Measurements from ENCODE around the gene PEPD.

PEPD gene

DNA sequence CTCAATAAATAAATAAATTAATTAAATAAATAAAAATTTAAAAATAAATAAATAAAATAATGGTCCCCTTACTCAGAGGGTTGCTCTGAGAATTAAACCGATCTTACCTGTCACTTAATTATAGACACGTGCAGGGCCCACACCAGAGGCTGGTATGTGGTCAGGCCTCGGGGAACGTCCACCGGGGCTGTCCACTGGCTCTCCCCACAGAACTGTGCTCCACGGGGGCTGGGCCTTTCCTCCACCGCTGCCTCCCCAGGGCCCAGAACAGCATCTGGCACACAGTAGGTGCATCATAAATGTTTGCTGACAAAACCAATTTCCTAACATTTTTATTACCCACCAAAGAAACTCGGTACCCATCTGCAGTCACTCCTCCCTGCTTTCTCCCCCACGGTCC is 78.9 kb downstream of the PEPD start:
- Histone ChIP-seq H3K79me1 (replicated peaks; ENCODE audit: low read length, poor library complexity, severe bottlenecking) (peaks cover 3% of the 10 kb centered on the region), H4K91ac (ENCODE audit: low read length) (no peak overlapping the region), H3K36me3 (ENCODE audit: control insufficient read depth in 1 of 2, insufficient read depth in 2 of 2, low read depth in 1 of 2, low read length in 2 of 2) (peaks cover 7 to 28% of the 10 kb centered on the region in 2 experiments), H3K23ac (ENCODE audit: low read length in 2 of 2) (no peak overlapping the region), H3K4ac (ENCODE audit: low read depth in 1 of 2, low read length in 2 of 2) (no peak overlapping the region), H2BK120ac (ENCODE audit: low read depth, low read length) (no peak overlapping the region), H3K9me3 (ENCODE audit: control insufficient read depth, low read length) (no peaks in the 10 kb centered on the region), H2BK12ac (ENCODE audit: low read length in 2 of 2) (no peak overlapping the region), H3K4me2 (ENCODE audit: low read length, poor library complexity, severe bottlenecking) (no peak overlapping the region), H3K18ac (ENCODE audit: low read depth in 1 of 2, low read length in 2 of 2) (no peak overlapping the region), H3K14ac (ENCODE audit: low read length in 2 of 2) (no peak overlapping the region), H2BK5ac (ENCODE audit: low read depth, low read length, poor library complexity, severe bottlenecking) (no peak overlapping the region), H3K4me3 (ENCODE audit: insufficient read depth in 1 of 2, low read depth in 1 of 2, low read length in 2 of 2) (no peak overlapping the region), H2BK15ac (ENCODE audit: low read depth, poor library complexity, severe bottlenecking) (no peak overlapping the region), H2AFZ (ENCODE audit: low read depth, low read length) (no peak overlapping the region), H3K27me3 (ENCODE audit: control insufficient read depth in 1 of 2, insufficient read depth in 1 of 2, low read length in 2 of 2) (no peaks in the 10 kb centered on the region), H4K8ac (ENCODE audit: low read length) (no peak overlapping the region), H2AK5ac (ENCODE audit: low read length, severe bottlenecking) (no peak overlapping the region), H3K9ac (ENCODE audit: low read length) (no peak overlapping the region), H3K27ac (ENCODE audit: low read length, poor library complexity, severe bottlenecking) (no peak overlapping the region), H3K4me1 (ENCODE audit: control insufficient read depth, insufficient read depth, low read depth, low read length) (peaks cover 5% of the 10 kb centered on the region)
- no peak for DNase-seq
- 98% methylated on average over 9 of the region's 9 CpGs for WGBS

DNA sequence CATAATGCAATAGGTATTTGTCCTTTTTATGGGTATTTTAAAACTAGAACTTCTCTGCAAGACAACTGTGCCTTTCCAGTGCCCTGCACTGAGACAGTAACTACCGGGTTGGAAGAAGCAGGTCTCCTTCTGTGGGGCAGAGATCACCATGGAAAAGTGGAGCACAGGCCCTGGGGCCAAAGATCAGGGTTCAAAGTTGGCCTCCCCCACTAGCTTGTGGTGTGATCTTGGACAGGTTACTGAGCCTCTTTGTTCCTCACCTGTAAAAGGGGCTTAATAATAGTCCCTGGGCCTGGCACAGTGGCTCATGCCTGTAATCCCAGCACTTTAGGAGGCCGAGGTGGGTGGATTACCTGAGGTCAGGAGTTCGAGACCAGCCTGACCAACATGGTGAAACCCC is 79.8 kb downstream of the PEPD start:
- no peak for DNase-seq
- Histone ChIP-seq H3K14ac (ENCODE audit: low read length in 2 of 2) (no peak overlapping the region), H3K79me1 (replicated peaks; ENCODE audit: low read length, poor library complexity, severe bottlenecking) (peaks cover 3% of the 10 kb centered on the region), H3K23ac (ENCODE audit: low read length in 2 of 2) (no peak overlapping the region), H3K18ac (ENCODE audit: low read depth in 1 of 2, low read length in 2 of 2) (no peak overlapping the region), H2BK12ac (ENCODE audit: low read length in 2 of 2) (no peak overlapping the region), H3K36me3 (ENCODE audit: control insufficient read depth in 1 of 2, insufficient read depth in 2 of 2, low read depth in 1 of 2, low read length in 2 of 2) (peaks cover 7 to 21% of the 10 kb centered on the region in 2 experiments), H3K4me3 (ENCODE audit: insufficient read depth in 1 of 2, low read depth in 1 of 2, low read length in 2 of 2) (no peak overlapping the region), H2BK5ac (ENCODE audit: low read depth, low read length, poor library complexity, severe bottlenecking) (no peak overlapping the region), H2AFZ (ENCODE audit: low read depth, low read length) (no peak overlapping the region), H3K27me3 (ENCODE audit: control insufficient read depth in 1 of 2, insufficient read depth in 1 of 2, low read length in 2 of 2) (no peaks in the 10 kb centered on the region), H3K4ac (ENCODE audit: low read depth in 1 of 2, low read length in 2 of 2) (no peak overlapping the region), H3K9ac (ENCODE audit: low read length) (no peak overlapping the region), H3K4me1 (ENCODE audit: control insufficient read depth, insufficient read depth, low read depth, low read length) (peaks cover 7% of the 10 kb centered on the region), H3K27ac (ENCODE audit: low read length, poor library complexity, severe bottlenecking) (no peak overlapping the region), H2BK120ac (ENCODE audit: low read depth, low read length) (no peak overlapping the region), H2AK5ac (ENCODE audit: low read length, severe bottlenecking) (no peak overlapping the region), H4K8ac (ENCODE audit: low read length) (no peak overlapping the region), H3K9me3 (ENCODE audit: control insufficient read depth, low read length) (no peaks in the 10 kb centered on the region), H3K4me2 (ENCODE audit: low read length, poor library complexity, severe bottlenecking) (no peak overlapping the region), H4K91ac (ENCODE audit: low read length) (no peak overlapping the region), H2BK15ac (ENCODE audit: low read depth, poor library complexity, severe bottlenecking) (no peak overlapping the region)
- 95% methylated on average over 2 of the region's 3 CpGs for WGBS

DNA sequence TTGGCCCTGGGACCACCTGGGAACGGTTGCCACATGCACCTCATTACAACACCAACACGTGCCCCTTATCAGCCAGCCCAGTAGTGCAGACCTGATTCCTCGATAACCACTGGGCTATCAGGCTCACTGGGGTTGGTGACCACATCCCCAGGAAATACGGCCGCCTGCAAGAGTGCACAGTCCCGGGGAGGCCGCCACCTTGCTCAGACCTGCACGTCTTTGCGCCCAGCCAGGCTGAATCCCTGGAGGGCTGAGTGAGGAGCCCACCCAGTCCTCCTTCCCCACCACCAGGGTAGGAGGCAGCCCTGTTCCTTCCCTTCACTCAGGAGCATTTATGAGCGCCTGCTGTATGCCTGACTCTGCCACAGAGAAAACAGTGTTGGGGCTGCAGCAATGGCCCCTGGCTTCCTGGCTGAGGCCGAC is 80.3 kb downstream of the PEPD start:
- Histone ChIP-seq H3K36me3 (ENCODE audit: control insufficient read depth in 1 of 2, insufficient read depth in 2 of 2, low read depth in 1 of 2, low read length in 2 of 2) (peaks cover 7 to 20% of the 10 kb centered on the region in 2 experiments), H3K14ac (ENCODE audit: low read length in 2 of 2) (no peak overlapping the region), H3K9ac (ENCODE audit: low read length) (no peak overlapping the region), H2BK15ac (ENCODE audit: low read depth, poor library complexity, severe bottlenecking) (no peak overlapping the region), H2AFZ (ENCODE audit: low read depth, low read length) (no peak overlapping the region), H4K91ac (ENCODE audit: low read length) (no peak overlapping the region), H2BK5ac (ENCODE audit: low read depth, low read length, poor library complexity, severe bottlenecking) (no peak overlapping the region), H2BK12ac (ENCODE audit: low read length in 2 of 2) (no peak overlapping the region), H3K18ac (ENCODE audit: low read depth in 1 of 2, low read length in 2 of 2) (no peak overlapping the region), H4K8ac (ENCODE audit: low read length) (no peak overlapping the region), H3K4me3 (ENCODE audit: insufficient read depth in 1 of 2, low read depth in 1 of 2, low read length in 2 of 2) (no peak overlapping the region), H3K23ac (ENCODE audit: low read length in 2 of 2) (no peak overlapping the region), H3K27me3 (ENCODE audit: control insufficient read depth in 1 of 2, insufficient read depth in 1 of 2, low read length in 2 of 2) (no peaks in the 10 kb centered on the region), H3K27ac (ENCODE audit: low read length, poor library complexity, severe bottlenecking) (no peak overlapping the region), H3K4ac (ENCODE audit: low read depth in 1 of 2, low read length in 2 of 2) (no peak overlapping the region), H3K4me1 (ENCODE audit: control insufficient read depth, insufficient read depth, low read depth, low read length) (peaks cover 10% of the 10 kb centered on the region), H3K4me2 (ENCODE audit: low read length, poor library complexity, severe bottlenecking) (no peak overlapping the region), H2AK5ac (ENCODE audit: low read length, severe bottlenecking) (no peak overlapping the region), H3K79me1 (replicated peaks; ENCODE audit: low read length, poor library complexity, severe bottlenecking) (peaks cover 3% of the 10 kb centered on the region), H3K9me3 (ENCODE audit: control insufficient read depth, low read length) (no peaks in the 10 kb centered on the region), H2BK120ac (ENCODE audit: low read depth, low read length) (no peak overlapping the region)
- 99% methylated on average over 11 of the region's 11 CpGs for WGBS
- no peak for DNase-seq

DNA sequence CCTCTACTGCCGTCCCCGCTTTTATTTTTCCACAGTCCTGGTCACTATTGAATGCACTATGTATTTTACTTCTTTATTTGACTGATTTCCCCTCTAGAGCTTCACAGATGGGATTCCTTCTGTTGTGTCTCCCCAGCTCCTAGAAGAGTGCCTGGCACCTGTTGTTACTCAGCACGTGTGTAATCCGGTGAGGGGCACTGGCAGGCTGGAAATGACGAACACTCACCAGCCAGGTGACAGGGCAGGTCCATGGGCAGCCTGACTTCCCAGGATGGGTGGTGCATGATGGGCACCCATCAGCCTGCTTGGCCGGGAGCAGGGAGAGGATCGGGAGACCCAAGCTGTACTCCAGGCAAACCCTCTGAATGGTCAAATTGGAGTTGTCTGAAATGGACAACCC is 80.9 kb downstream of the PEPD start:
- DNase-seq = no peak
- Histone ChIP-seq H3K9ac (ENCODE audit: low read length) (no peak overlapping the region), H3K4ac (ENCODE audit: low read depth in 1 of 2, low read length in 2 of 2) (no peak overlapping the region), H3K27me3 (ENCODE audit: control insufficient read depth in 1 of 2, insufficient read depth in 1 of 2, low read length in 2 of 2) (no peaks in the 10 kb centered on the region), H2AK5ac (ENCODE audit: low read length, severe bottlenecking) (no peak overlapping the region), H3K79me1 (replicated peaks; ENCODE audit: low read length, poor library complexity, severe bottlenecking) (peaks cover 4% of the 10 kb centered on the region), H2BK120ac (ENCODE audit: low read depth, low read length) (no peak overlapping the region), H2AFZ (ENCODE audit: low read depth, low read length) (no peak overlapping the region), H3K23ac (ENCODE audit: low read length in 2 of 2) (no peak overlapping the region), H3K27ac (ENCODE audit: low read length, poor library complexity, severe bottlenecking) (no peak overlapping the region), H2BK15ac (ENCODE audit: low read depth, poor library complexity, severe bottlenecking) (no peak overlapping the region), H2BK5ac (ENCODE audit: low read depth, low read length, poor library complexity, severe bottlenecking) (no peak overlapping the region), H3K14ac (ENCODE audit: low read length in 2 of 2) (no peak overlapping the region), H2BK12ac (ENCODE audit: low read length in 2 of 2) (no peak overlapping the region), H3K9me3 (ENCODE audit: control insufficient read depth, low read length) (no peaks in the 10 kb centered on the region), H3K18ac (ENCODE audit: low read depth in 1 of 2, low read length in 2 of 2) (no peak overlapping the region), H3K36me3 (ENCODE audit: control insufficient read depth in 1 of 2, insufficient read depth in 2 of 2, low read depth in 1 of 2, low read length in 2 of 2) (peaks cover 7 to 20% of the 10 kb centered on the region in 2 experiments), H4K8ac (ENCODE audit: low read length) (no peak overlapping the region), H3K4me3 (ENCODE audit: insufficient read depth in 1 of 2, low read depth in 1 of 2, low read length in 2 of 2) (no peak overlapping the region), H3K4me1 (ENCODE audit: control insufficient read depth, insufficient read depth, low read depth, low read length) (peaks cover 12% of the 10 kb centered on the region), H3K4me2 (ENCODE audit: low read length, poor library complexity, severe bottlenecking) (no peak overlapping the region), H4K91ac (ENCODE audit: low read length) (no peak overlapping the region)
- 92% methylated on average over 7 of the region's 7 CpGs for whole genome bisulfite sequencing

All from mesenchymal stem cell (in vitro differentiated cells and primary cell).